Rectal smooth muscle tissue (tissue), 1 donor: ENCODE results near the gene TECTB.

Experiments used
- H3K27ac ChIP-seq: one replicate; pipeline ENCODE4 v1.7.0; 2013; ENCODE audit warnings: low read depth, low read length, inconsistent platforms
- H3K27me3 ChIP-seq: one replicate; pipeline ENCODE4 v1.7.0; 2013; ENCODE audit warnings: low read length; ENCODE audit not compliant: control insufficient read depth, insufficient read depth
- H3K36me3 ChIP-seq: one replicate; pipeline ENCODE4 v1.7.0; 2013; ENCODE audit warnings: low read length; ENCODE audit not compliant: control insufficient read depth, insufficient read depth
- H3K4me1 ChIP-seq: one replicate; pipeline ENCODE4 v1.7.0; 2013; ENCODE audit warnings: low read length; ENCODE audit not compliant: control insufficient read depth, insufficient read depth
- H3K4me3 ChIP-seq: one replicate; pipeline ENCODE4 v1.7.0; 2013; ENCODE audit warnings: low read length
- H3K9ac ChIP-seq: one replicate; pipeline ENCODE4 v1.7.0; 2013; ENCODE audit warnings: low read length

TECTB gene

GRCh38 chr10:112279433-112279832, 3.8 kb upstream of the TECTB start:
- Histone ChIP-seq H3K27ac (no peak overlapping the region), H3K27me3 (no peaks in the 10 kb centered on the region), H3K4me1 (no peaks in the 10 kb centered on the region), H3K9ac (no peak overlapping the region), H3K4me3 (no peak overlapping the region), H3K36me3 (no peaks in the 10 kb centered on the region)

- Histone ChIP-seq H3K9ac (no peak overlapping the region), H3K27ac (no peak overlapping the region), H3K4me1 (no peaks in the 10 kb centered on the region), H3K36me3 (no peaks in the 10 kb centered on the region), H3K27me3 (no peaks in the 10 kb centered on the region), H3K4me3 (no peak overlapping the region)
Measured at GRCh38 chr10:112280205-112280921, 2.8 kb upstream of the TECTB start.

- Histone ChIP-seq H3K36me3 (no peaks in the 10 kb centered on the region), H3K27ac (no peak overlapping the region), H3K27me3 (no peaks in the 10 kb centered on the region), H3K9ac (no peak overlapping the region), H3K4me3 (no peak overlapping the region), H3K4me1 (no peaks in the 10 kb centered on the region)
Measured at GRCh38 chr10:112282086-112282485, 1.1 kb upstream of the TECTB start.

- Histone ChIP-seq H3K27ac (no peak overlapping the region), H3K9ac (no peak overlapping the region), H3K4me1 (no peaks in the 10 kb centered on the region), H3K36me3 (no peaks in the 10 kb centered on the region), H3K27me3 (no peaks in the 10 kb centered on the region), H3K4me3 (no peak overlapping the region)
Measured at GRCh38 chr10:112286837-112287818, 3.9 kb downstream of the TECTB start.

- H3K4me3 ChIP-seq = no peak overlapping the region
- no peaks in the 10 kb centered on the region for H3K27me3 ChIP-seq
- no peaks in the 10 kb centered on the region for H3K4me1 ChIP-seq
- no peaks in the 10 kb centered on the region for H3K36me3 ChIP-seq
- H3K9ac ChIP-seq = no peak overlapping the region
- no peak overlapping the region for H3K27ac ChIP-seq
Measured at GRCh38 chr10:112287844-112288243, 4.6 kb downstream of the TECTB start.

- H3K4me1 ChIP-seq = no peaks in the 10 kb centered on the region
- H3K27me3 ChIP-seq = no peaks in the 10 kb centered on the region
- H3K9ac ChIP-seq = no peak overlapping the region
- no peak overlapping the region for H3K27ac ChIP-seq
- no peak overlapping the region for H3K4me3 ChIP-seq
- H3K36me3 ChIP-seq = no peaks in the 10 kb centered on the region
Measured at GRCh38 chr10:112288486-112288885, 5.3 kb downstream of the TECTB start.

GRCh38 chr10:112289373-112290053, 6.3 kb downstream of the TECTB start:
- Histone ChIP-seq H3K4me1 (no peaks in the 10 kb centered on the region), H3K27ac (no peak overlapping the region), H3K27me3 (no peaks in the 10 kb centered on the region), H3K4me3 (no peak overlapping the region), H3K36me3 (no peaks in the 10 kb centered on the region), H3K9ac (no peak overlapping the region)

- Histone ChIP-seq H3K9ac (no peak overlapping the region), H3K36me3 (no peaks in the 10 kb centered on the region), H3K4me1 (no peaks in the 10 kb centered on the region), H3K4me3 (no peak overlapping the region), H3K27me3 (no peaks in the 10 kb centered on the region), H3K27ac (no peak overlapping the region)
Measured at GRCh38 chr10:112290054-112290373, 6.8 kb downstream of the TECTB start.

GRCh38 chr10:112294169-112294568, 11.0 kb downstream of the TECTB start:
- Histone ChIP-seq H3K9ac (no peak overlapping the region), H3K36me3 (no peaks in the 10 kb centered on the region), H3K4me1 (peaks cover 3% of the 10 kb centered on the region), H3K4me3 (no peak overlapping the region), H3K27me3 (no peaks in the 10 kb centered on the region), H3K27ac (no peak overlapping the region)

GRCh38 chr10:112295853-112296830, 12.9 kb downstream of the TECTB start:
- no peak overlapping the region for H3K9ac ChIP-seq
- no peak overlapping the region for H3K27ac ChIP-seq

GRCh38 chr10:112296908-112297331, 13.7 kb downstream of the TECTB start:
- Histone ChIP-seq H3K4me1 (peaks cover 3% of the 10 kb centered on the region), H3K36me3 (no peaks in the 10 kb centered on the region), H3K9ac (no peak overlapping the region), H3K27ac (no peak overlapping the region), H3K4me3 (no peak overlapping the region), H3K27me3 (no peaks in the 10 kb centered on the region)

More at GRCh38 chr10:112295853-112296830, 12.9 kb downstream of the TECTB start:
- Histone ChIP-seq H3K4me1 (peaks cover 3% of the 10 kb centered on the region), H3K4me3 (no peak overlapping the region), H3K36me3 (no peaks in the 10 kb centered on the region), H3K27me3 (no peaks in the 10 kb centered on the region)
